Stimulated activated CD4-positive, alpha-beta T cell treated with anti-CD3 and anti-CD28 coated beads, Interleukin-4, amount 100 ng/mL, for 1 hour (primary cell): ENCODE measurements around the gene TGM5.
"Not testable (repeated sequence)": the region's sequence is repeated elsewhere in the genome, so short reads cannot be mapped to it uniquely, and the experiment has no call there.

Experiments
- DNase-seq: peaks from one replicate; pipeline ENCODE4 v3.0.0-alpha.2; 2020

TGM5 gene, protein sequence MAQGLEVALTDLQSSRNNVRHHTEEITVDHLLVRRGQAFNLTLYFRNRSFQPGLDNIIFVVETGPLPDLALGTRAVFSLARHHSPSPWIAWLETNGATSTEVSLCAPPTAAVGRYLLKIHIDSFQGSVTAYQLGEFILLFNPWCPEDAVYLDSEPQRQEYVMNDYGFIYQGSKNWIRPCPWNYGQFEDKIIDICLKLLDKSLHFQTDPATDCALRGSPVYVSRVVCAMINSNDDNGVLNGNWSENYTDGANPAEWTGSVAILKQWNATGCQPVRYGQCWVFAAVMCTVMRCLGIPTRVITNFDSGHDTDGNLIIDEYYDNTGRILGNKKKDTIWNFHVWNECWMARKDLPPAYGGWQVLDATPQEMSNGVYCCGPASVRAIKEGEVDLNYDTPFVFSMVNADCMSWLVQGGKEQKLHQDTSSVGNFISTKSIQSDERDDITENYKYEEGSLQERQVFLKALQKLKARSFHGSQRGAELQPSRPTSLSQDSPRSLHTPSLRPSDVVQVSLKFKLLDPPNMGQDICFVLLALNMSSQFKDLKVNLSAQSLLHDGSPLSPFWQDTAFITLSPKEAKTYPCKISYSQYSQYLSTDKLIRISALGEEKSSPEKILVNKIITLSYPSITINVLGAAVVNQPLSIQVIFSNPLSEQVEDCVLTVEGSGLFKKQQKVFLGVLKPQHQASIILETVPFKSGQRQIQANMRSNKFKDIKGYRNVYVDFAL

GRCh38 chr15:43266834-43267233 lies at the start of gene TGM5:
Gene TGM5, minus strand, starts transcription at chr15:43266928. Its CDS starts 79 bp downstream, at chr15:43266849.
- no peak for DNase-seq

DNA sequence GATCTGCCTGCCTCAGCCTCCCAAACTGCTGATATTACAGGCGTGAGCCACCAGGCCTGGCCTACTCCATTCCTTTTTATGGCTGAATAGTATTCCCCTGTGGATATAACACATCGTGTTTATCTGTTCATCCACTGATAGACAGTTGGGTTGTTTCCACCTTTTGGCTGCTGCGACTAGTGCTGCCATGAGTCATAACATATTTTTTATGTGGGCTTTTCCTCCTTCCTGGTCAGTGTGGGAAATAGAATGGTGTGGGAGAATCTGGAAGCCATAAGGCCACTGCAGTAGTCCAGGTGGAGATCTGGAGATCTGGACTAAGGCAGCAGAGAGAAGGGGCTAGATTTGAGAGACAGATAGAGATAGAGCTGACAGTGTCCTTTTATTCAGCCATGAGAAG lies 47.4 kb upstream of the TGM5 start:
- no peak for DNase-seq

DNA sequence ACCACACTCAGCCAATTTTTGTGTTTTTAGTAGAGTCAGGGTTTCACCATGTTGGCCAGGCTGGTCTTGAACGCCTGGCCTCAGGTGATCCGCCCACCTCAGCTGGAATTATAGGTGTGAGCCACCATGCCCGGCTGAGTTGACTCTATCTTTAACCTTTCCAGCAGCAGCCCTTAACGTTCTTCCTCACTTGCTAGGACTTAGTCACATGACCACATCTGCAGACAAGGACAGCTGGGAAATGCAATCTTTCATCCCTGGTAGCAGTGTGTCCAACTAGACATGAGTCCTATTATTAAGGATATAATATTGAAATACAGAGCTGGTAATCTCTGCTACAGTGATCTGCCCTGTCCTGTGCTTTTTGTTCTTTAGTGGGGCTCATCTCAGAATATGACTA lies 45.6 kb upstream of the TGM5 start:
- no peak for DNase-seq

- no peak for DNase-seq
These were observed 35.6 kb upstream of the TGM5 start, which contains the start of gene TGM7 for GRCh38 chr15:43302205-43302817. Gene TGM7, minus strand, starts transcription at chr15:43302255.

- no peak for DNase-seq
These were observed 33.2 kb upstream of the TGM5 start for GRCh38 chr15:43299884-43300283.

- DNase-seq, result no peak
These were observed 32.7 kb upstream of the TGM5 start for GRCh38 chr15:43299411-43299810.

DNA sequence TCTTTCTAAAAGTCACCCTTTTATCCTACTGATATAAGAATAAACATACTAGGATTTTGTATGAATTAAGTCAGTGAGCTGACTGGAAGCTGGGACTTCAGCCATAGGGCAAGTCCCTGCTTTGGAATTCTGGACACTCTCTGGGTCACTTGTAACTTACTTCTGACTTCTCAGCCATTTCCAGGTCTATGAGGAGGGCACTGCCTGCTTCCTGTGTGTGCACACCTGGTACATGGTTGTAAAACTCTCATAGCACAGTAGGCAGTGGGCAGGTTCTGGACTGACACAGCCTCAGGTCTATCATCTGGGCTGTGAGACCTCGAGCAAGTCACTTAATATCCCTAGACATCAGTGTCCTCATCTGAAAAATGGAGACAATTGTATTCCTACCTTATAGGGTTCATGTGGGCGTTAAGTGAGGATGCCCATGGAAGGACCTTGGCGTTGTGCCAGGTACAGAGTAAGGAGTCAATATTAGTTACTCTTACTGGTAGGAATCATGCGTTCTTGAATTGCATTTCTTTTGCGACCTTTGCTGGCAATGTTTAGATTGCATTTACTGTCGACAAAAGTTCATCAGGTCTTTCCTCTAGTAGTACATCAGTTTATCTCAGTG lies 27.5 kb upstream of the TGM5 start:
- no peak for DNase-seq

- DNase-seq, result no peak
These were observed 26.7 kb upstream of the TGM5 start for GRCh38 chr15:43293432-43293831.

- DNase-seq, result no peak
These were observed 25.8 kb upstream of the TGM5 start for GRCh38 chr15:43292375-43293078.

GRCh38 chr15:43289656-43290055 lies 22.9 kb upstream of the TGM5 start:
- not testable (repeated sequence) for DNase-seq

DNA sequence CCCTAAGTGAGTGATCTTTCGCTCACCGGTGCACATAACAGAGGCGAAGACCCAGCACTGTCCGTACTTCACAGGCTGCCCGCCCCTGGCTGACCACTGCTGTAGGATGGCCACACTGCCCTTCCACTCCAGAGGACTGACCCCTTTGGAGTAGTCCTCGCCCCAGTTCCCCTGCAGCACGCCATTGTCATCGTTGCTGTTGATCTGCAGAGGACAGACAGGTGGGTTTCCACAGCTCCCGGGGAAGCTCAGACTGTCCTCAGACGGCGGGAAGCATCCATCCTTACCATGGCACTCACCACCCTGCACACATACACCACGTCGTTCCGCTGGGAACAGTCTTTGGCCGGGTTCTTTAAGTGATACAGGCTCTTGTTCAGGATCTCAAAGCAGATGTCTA lies 20.5 kb upstream of the TGM5 start:
- no peak for DNase-seq

DNA sequence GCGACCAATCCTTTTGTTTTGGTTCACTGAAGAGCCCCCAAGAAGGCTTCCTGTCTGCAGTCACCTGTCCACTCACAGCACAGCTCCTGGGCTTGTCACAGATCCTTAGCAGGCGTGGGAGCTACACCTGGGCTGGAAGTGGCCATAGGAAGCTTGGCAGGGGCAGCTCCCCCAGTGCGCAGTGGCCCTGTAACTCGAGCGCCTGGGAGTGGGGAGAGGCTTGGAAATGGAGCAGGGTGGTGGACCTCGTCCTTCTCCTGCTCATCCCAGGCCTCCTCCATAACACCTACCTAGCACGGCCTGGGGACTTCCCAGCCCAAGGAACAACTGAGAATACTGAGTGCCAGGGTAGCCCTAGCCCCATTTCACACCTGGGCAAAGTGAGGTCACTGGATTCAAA lies 19.3 kb upstream of the TGM5 start:
- no peak for DNase-seq

DNA sequence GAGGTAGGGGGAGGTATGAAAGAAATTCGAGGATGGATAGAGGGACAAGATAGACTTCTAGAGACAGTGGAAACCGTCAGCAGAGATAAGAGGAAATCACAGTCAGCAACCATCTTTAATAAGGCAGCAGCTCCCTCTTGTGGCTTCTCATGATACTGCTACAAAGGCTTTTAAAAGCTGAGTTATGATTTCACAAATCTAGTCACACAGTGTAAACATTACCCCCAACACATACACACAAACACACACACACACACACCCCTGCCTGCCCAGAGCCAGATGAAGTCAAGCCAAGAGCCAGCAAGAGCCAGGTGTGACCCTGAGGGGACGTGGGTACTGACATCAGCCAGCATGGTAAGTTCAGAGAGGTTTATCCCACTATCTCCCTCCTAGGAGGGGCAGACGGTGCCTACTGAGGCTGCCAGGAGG lies 18.9 kb upstream of the TGM5 start:
- DNase-seq, result peak; percentile 16

GRCh38 chr15:43283526-43283925 lies 16.8 kb upstream of the TGM5 start:
- no peak for DNase-seq

GRCh38 chr15:43281926-43282602 lies 15.3 kb upstream of the TGM5 start:
- no peak for DNase-seq

DNA sequence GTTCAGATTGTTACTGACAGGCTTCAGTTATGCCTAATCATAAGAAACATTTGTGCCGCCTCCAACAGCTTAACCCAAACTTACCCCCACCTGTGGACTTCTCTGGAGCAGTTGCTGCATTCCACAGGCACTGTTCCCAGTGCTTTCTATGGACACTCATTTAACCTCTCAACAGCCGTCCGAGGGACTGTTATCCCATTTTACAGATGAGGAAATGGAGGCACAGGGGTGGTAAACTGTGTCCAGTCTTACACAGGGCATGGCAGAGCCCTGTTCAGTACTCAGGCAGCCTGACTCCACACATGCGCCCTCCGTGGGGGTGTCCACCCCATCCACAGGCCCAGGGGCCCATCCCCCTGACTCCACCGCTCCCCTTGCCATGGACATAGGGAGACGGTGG lies 14.3 kb upstream of the TGM5 start:
- DNase-seq, result no peak

- no peak for DNase-seq
These were observed 12.8 kb upstream of the TGM5 start for GRCh38 chr15:43279496-43279895.

GRCh38 chr15:43278869-43279268 lies 12.1 kb upstream of the TGM5 start:
- DNase-seq, result no peak

- DNase-seq, result no peak
These were observed 11.2 kb upstream of the TGM5 start for GRCh38 chr15:43277901-43278300.

GRCh38 chr15:43277231-43277823 lies 10.6 kb upstream of the TGM5 start:
- DNase-seq, result no peak

GRCh38 chr15:43276563-43277200 lies 10.0 kb upstream of the TGM5 start:
- no peak for DNase-seq
